ENCODE data around the gene C17orf113. TPM values are rescaled to one million over a fixed set of nuclear protein-coding genes. Genes with fewer than 3 reads are reported as not detected.

C17orf113 gene
- total and polyA plus RNA-seq, 2 of the 13 experiments (the other 11 are each of a cell fraction or from before 2014, with no cell fraction given) = 0.87 to 1.1 TPM

- peak; percentile 73 for TF ChIP-seq CREM (IDR thresholded peaks at IDR 0.05)
- no peak for TF ChIP-seq CREM (CRISPR knock-in tag; IDR thresholded peaks at IDR 0.05)
- TF ChIP-seq, protein P1, sequence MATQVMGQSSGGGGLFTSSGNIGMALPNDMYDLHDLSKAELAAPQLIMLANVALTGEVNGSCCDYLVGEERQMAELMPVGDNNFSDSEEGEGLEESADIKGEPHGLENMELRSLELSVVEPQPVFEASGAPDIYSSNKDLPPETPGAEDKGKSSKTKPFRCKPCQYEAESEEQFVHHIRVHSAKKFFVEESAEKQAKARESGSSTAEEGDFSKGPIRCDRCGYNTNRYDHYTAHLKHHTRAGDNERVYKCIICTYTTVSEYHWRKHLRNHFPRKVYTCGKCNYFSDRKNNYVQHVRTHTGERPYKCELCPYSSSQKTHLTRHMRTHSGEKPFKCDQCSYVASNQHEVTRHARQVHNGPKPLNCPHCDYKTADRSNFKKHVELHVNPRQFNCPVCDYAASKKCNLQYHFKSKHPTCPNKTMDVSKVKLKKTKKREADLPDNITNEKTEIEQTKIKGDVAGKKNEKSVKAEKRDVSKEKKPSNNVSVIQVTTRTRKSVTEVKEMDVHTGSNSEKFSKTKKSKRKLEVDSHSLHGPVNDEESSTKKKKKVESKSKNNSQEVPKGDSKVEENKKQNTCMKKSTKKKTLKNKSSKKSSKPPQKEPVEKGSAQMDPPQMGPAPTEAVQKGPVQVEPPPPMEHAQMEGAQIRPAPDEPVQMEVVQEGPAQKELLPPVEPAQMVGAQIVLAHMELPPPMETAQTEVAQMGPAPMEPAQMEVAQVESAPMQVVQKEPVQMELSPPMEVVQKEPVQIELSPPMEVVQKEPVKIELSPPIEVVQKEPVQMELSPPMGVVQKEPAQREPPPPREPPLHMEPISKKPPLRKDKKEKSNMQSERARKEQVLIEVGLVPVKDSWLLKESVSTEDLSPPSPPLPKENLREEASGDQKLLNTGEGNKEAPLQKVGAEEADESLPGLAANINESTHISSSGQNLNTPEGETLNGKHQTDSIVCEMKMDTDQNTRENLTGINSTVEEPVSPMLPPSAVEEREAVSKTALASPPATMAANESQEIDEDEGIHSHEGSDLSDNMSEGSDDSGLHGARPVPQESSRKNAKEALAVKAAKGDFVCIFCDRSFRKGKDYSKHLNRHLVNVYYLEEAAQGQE (IDR thresholded peaks at IDR 0.05; ENCODE audit: borderline replicate concordance in 1 of 2, low read depth in 1 of 2, low read length in 2 of 2) = peak in 1 of 2 experiments; percentile 69; a peak in 2 of 4 replicates
- TF ChIP-seq E2F1 (CRISPR knock-in tag; IDR thresholded peaks at IDR 0.05) = peak; percentile 89
- peak; percentile 91 for TF ChIP-seq ZNF781 (CRISPR knock-in tag; IDR thresholded peaks at IDR 0.05; ENCODE audit: borderline replicate concordance, not compliant biosample characterization)
- TF ChIP-seq ZNF235 (CRISPR knock-in tag; IDR thresholded peaks at IDR 0.05; ENCODE audit: borderline replicate concordance) = peak; percentile 98; the same call in 1 of the 2 replicates
- TF ChIP-seq PTBP1 (IDR thresholded peaks at IDR 0.05; ENCODE audit: low read depth, low read length, poor library complexity, severe bottlenecking) = peak; percentile 78
- TF ChIP-seq TBX3 (IDR thresholded peaks at IDR 0.05; ENCODE audit: borderline replicate concordance) = no peak; the same call in 1 of the 2 replicates
- TF ChIP-seq ZNF768 (CRISPR knock-in tag; IDR thresholded peaks at IDR 0.05) = peak; percentile 83
- no peak for TF ChIP-seq ZNF562 (CRISPR knock-in tag; IDR thresholded peaks at IDR 0.05; ENCODE audit: borderline replicate concordance)
- no peak; the same call in 1 of the 2 replicates for TF ChIP-seq GLMP (CRISPR knock-in tag; IDR thresholded peaks at IDR 0.05; ENCODE audit: borderline replicate concordance)
- peak; percentile 78; the same call in 1 of the 2 replicates for TF ChIP-seq ZNF746 (CRISPR knock-in tag; IDR thresholded peaks at IDR 0.05)
- TF ChIP-seq ZNF773 (CRISPR knock-in tag; IDR thresholded peaks at IDR 0.05; ENCODE audit: borderline replicate concordance) = peak; percentile 88; the same call in 1 of the 2 replicates
- TF ChIP-seq, protein P2, sequence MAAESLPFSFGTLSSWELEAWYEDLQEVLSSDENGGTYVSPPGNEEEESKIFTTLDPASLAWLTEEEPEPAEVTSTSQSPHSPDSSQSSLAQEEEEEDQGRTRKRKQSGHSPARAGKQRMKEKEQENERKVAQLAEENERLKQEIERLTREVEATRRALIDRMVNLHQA (CRISPR knock-in tag; IDR thresholded peaks at IDR 0.05) = no peak
- no peak; the same call in 1 of the 2 replicates for TF ChIP-seq ZNF530 (CRISPR knock-in tag; IDR thresholded peaks at IDR 0.05; ENCODE audit: low read depth)
- TF ChIP-seq TAF15 (IDR thresholded peaks at IDR 0.05; ENCODE audit: low read depth, low read length, poor library complexity, severe bottlenecking) = no peak
- TF ChIP-seq ZNF251 (CRISPR knock-in tag; IDR thresholded peaks at IDR 0.05) = no peak; the same call in 1 of the 2 replicates
- TF ChIP-seq ZNF276 (CRISPR knock-in tag; IDR thresholded peaks at IDR 0.05; ENCODE audit: low read depth) = 0 out of 2 replicates have a peak, but pooled peaks have one; percentile 51
Measured at GRCh38 chr17:42016941-42017865, 33.2 kb downstream of the C17orf113 start, which contains the start of gene DNAJC7 (continued).

All from HepG2 (cell line).